OCI-LY7 (cell line): ENCODE measurements around the gene PUDP.

Experiments
- CTCF ChIP-seq: fragments of 200-600 bp; sonication (generic); conservative IDR thresholded peaks from 2 replicates; pipeline ENCODE4 v1.5.1; 2014; ENCODE audit warnings: mild to moderate bottlenecking, antibody characterized with exemption, low read length, moderate library complexity, mixed read lengths
- EZH2phosphoT487 ChIP-seq: fragments of 200-600 bp; sonication (generic); IDR thresholded peaks from 2 replicates; pipeline ENCODE4 v1.6.1; 2018; ENCODE audit warnings: low read depth, borderline replicate concordance, mild to moderate bottlenecking, mixed run types, antibody characterized with exemption, low read length, moderate library complexity, mixed read lengths

GRCh38 chrX:7143941-7144525 is 3.9 kb downstream of the PUDP start:
- no peak for TF ChIP-seq CTCF
- TF ChIP-seq EZH2phosphoT487, result no peak
